Panc1 (cell line): Measurements from ENCODE around the gene SP4. TPM values are rescaled to one million over a fixed set of nuclear protein-coding genes. Genes with fewer than 3 reads are reported as not detected.
"Not testable (repeated sequence)": the region's sequence is repeated elsewhere in the genome, so short reads cannot be mapped to it uniquely, and the experiment has no call there.

Source experiments
- ATAC-seq: fragments of 200-7000 bp; cut with Tn5 transposase; 2 replicates; pipeline ENCODE4 v1.9.1; 2020; ENCODE audit warnings: mild to moderate bottlenecking, moderate library complexity
- BruUV-seq: library from RNA; stranded (reverse); fragments of 400-500 nt; replicated peaks from 2 replicates; lab custom pipeline; 2021; lab: Mats Ljungman, UMichigan
- CTCF ChIA-PET: fragments of 300-600 bp; sonication (Branson Sonifier 250); formaldehyde crosslinking; loops from one replicate; lab custom pipeline; 2022; ENCODE audit warnings: antibody characterized with exemption; lab: Charles Lee
- POLR2A ChIA-PET: fragments of 300-600 bp; sonication (Branson Sonifier 250); formaldehyde crosslinking; loops from one replicate; lab custom pipeline; 2022; ENCODE audit warnings: antibody characterized with exemption; lab: Charles Lee
- DNase-seq: peaks from one replicate; pipeline ENCODE4 v3.0.0-alpha.2; 2010; ENCODE audit warnings: low read depth, low spot score
- H3K27ac ChIP-seq: 2 replicates; pipeline ENCODE4 v1.5.1; 2011; ENCODE audit warnings: mild to moderate bottlenecking, low read length, inconsistent platforms
- H3K27me3 ChIP-seq: fragments of 200-500 bp; sonication (Bioruptor generic); 2 replicates; pipeline ENCODE4 v1.6.0; 2014; ENCODE audit warnings: low read length, inconsistent platforms; ENCODE audit not compliant: control insufficient read depth, insufficient read depth
- H3K36me3 ChIP-seq: fragments of 200-500 bp; sonication (Bioruptor generic); 2 replicates; pipeline ENCODE4 v1.5.1; 2014; ENCODE audit warnings: inconsistent platforms, mild to moderate bottlenecking, low read length, moderate library complexity; ENCODE audit not compliant: control insufficient read depth, insufficient read depth
- H3K4me1 ChIP-seq: 2 replicates; pipeline ENCODE4 v1.5.1; 2011; ENCODE audit warnings: inconsistent platforms, mild to moderate bottlenecking, low read length, moderate library complexity; ENCODE audit not compliant: control insufficient read depth, insufficient read depth
- H3K4me3 ChIP-seq, 2 experiments: 2 replicates each; pipeline ENCODE4 v1.5.1; 2011 to 2012; ENCODE audit warnings: low read depth in 2 of 2, low read length in 2 of 2, mild to moderate bottlenecking in 2 of 2, inconsistent platforms in 1 of 2, moderate library complexity in 1 of 2
- H3K9me3 ChIP-seq: fragments of 200-500 bp; sonication (Bioruptor generic); 2 replicates; pipeline ENCODE4 v1.5.1; 2014; ENCODE audit warnings: low read depth, mild to moderate bottlenecking, inconsistent platforms, low read length, moderate library complexity; ENCODE audit not compliant: control insufficient read depth, insufficient read depth
- POLR2AphosphoS5 ChIP-seq: IDR thresholded peaks from 2 replicates; pipeline ENCODE4 v1.6.1; 2012; ENCODE audit warnings: mild to moderate bottlenecking, low read depth, low read length, moderate library complexity
- SIN3A ChIP-seq: IDR thresholded peaks from 2 replicates; pipeline ENCODE4 v1.6.1; 2012; ENCODE audit warnings: low read depth, mild to moderate bottlenecking, low read length, moderate library complexity, borderline replicate concordance; ENCODE audit not compliant: insufficient read depth
- TCF7L2 ChIP-seq: IDR thresholded peaks from 2 replicates; pipeline ENCODE4 v1.6.1; 2011; ENCODE audit warnings: mild to moderate bottlenecking, low read depth, low read length, inconsistent platforms
- in situ Hi-C: cut with HindIII; loops from 2 replicates; pipeline ENCODE4 v1.10.0; 2016; ENCODE audit warnings: low sequenced_read_pairs, low pct_unique_long_range_greater_than_20kb
- intact Hi-C: fragments of 100-400 bp; cut with micrococcal nuclease; formaldehyde crosslinking; loops from one replicate; pipeline ENCODE4 v1.10.0; 2022; ENCODE audit not compliant: unreplicated experiment
- total RNA-seq: library from RNA; stranded (reverse); gene quantifications from one replicate; pipeline ENCODE4 v1.2.1, GENCODE V29; 2021; ENCODE audit not compliant: unreplicated experiment
- TF ChIP-seq, protein P1 (sequence below): fragments of 450-650 bp; IDR thresholded peaks from 2 replicates; pipeline ENCODE4 v1.5.1; 2017; ENCODE audit warnings: mild to moderate bottlenecking
- TF ChIP-seq, protein P2 (sequence below), 2 experiments: IDR thresholded peaks; 2 replicates each; pipeline ENCODE4 v1.6.1; 2011 to 2012; ENCODE audit warnings: low read depth in 2 of 2, control low read depth in 1 of 2, low read length in 1 of 2, mild to moderate bottlenecking in 1 of 2, moderate library complexity in 1 of 2; ENCODE audit not compliant: insufficient read depth in 1 of 2

SP4 gene
- total RNA-seq, 1 experiment from 2014 or later = 10.4 TPM

DNA sequence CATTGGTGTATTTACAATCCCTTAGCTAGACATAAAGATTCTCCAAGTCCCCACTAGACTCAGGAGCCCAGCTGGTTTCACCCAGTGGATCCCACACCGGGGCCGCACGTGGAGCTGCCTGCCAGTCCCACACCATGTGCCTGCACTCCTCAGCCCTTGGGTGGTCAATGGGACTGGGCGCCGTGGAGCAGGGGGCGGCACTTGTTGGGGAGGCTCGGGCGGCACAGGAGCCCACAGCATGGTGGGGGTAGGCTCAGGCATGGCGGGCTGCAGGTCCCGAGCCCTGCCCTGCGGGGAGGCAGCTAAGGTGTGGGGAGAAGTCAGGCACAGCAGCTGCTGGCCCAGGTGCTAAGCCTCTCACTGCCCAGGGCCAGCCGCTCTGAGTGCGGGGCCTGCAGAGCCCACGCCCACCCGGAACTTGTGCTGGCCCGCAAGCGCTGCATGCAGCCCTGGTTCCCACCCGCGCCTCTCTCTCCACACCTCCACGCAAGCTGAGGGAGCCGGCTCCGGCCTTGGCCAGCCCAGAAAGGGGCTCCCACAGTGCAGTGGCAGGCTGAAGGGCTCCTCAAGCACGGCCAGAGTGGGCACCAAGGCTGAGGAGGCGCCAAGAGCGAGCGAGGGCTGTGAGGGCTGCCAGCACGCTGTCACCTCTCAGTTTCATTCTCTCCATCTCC lies 108.7 kb downstream of the SP4 start:
- BruUV-seq, DNase-seq, H3K4me1 ChIP-seq, POLR2A ChIA-PET, ATAC-seq, H3K36me3 ChIP-seq, H3K27ac ChIP-seq, intact Hi-C loops, H3K9me3 ChIP-seq, in situ Hi-C loops, H3K4me3 ChIP-seq, CTCF ChIA-PET: not testable (repeated sequence)
- peaks cover 10% of the 10 kb centered on the region for H3K27me3 ChIP-seq

DNA sequence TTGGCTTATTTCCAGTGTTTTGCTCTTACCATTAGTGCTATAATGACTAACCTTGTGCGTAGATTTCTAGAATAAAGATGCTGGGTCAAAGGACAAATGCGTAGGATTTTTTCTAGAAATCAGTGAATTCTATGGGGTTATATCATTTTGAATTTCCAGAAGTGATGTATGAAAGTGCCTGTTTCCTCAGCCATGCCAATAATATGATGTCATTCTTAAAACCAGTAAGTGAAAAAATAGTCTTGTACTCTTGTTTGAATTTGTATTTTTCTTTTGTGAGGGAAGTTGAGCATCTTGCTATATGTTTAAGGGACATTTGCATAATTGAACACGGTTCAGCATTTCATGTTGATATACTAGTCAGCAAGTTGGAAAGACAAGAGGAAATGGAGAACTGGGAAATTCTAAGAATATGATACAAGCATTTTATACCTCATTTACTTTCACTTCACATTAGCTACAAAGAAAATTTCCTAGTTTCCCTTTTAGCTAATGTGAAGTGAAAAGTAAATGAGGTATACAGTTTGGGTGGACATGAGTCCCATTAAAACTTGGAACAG lies 111.1 kb downstream of the SP4 start:
- TF ChIP-seq, protein P1, sequence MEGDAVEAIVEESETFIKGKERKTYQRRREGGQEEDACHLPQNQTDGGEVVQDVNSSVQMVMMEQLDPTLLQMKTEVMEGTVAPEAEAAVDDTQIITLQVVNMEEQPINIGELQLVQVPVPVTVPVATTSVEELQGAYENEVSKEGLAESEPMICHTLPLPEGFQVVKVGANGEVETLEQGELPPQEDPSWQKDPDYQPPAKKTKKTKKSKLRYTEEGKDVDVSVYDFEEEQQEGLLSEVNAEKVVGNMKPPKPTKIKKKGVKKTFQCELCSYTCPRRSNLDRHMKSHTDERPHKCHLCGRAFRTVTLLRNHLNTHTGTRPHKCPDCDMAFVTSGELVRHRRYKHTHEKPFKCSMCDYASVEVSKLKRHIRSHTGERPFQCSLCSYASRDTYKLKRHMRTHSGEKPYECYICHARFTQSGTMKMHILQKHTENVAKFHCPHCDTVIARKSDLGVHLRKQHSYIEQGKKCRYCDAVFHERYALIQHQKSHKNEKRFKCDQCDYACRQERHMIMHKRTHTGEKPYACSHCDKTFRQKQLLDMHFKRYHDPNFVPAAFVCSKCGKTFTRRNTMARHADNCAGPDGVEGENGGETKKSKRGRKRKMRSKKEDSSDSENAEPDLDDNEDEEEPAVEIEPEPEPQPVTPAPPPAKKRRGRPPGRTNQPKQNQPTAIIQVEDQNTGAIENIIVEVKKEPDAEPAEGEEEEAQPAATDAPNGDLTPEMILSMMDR = no peak
- TF ChIP-seq SIN3A = no peak
- TF ChIP-seq TCF7L2 = no peak
- TF ChIP-seq POLR2AphosphoS5 = no peak
- TF ChIP-seq, protein P2, sequence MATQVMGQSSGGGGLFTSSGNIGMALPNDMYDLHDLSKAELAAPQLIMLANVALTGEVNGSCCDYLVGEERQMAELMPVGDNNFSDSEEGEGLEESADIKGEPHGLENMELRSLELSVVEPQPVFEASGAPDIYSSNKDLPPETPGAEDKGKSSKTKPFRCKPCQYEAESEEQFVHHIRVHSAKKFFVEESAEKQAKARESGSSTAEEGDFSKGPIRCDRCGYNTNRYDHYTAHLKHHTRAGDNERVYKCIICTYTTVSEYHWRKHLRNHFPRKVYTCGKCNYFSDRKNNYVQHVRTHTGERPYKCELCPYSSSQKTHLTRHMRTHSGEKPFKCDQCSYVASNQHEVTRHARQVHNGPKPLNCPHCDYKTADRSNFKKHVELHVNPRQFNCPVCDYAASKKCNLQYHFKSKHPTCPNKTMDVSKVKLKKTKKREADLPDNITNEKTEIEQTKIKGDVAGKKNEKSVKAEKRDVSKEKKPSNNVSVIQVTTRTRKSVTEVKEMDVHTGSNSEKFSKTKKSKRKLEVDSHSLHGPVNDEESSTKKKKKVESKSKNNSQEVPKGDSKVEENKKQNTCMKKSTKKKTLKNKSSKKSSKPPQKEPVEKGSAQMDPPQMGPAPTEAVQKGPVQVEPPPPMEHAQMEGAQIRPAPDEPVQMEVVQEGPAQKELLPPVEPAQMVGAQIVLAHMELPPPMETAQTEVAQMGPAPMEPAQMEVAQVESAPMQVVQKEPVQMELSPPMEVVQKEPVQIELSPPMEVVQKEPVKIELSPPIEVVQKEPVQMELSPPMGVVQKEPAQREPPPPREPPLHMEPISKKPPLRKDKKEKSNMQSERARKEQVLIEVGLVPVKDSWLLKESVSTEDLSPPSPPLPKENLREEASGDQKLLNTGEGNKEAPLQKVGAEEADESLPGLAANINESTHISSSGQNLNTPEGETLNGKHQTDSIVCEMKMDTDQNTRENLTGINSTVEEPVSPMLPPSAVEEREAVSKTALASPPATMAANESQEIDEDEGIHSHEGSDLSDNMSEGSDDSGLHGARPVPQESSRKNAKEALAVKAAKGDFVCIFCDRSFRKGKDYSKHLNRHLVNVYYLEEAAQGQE (IDR thresholded peaks at IDR 0.05; ENCODE audit: insufficient read depth in 1 of 2, low read depth in 2 of 2, low read length in 1 of 2) = no peak
- Histone ChIP-seq H3K4me1 (peaks cover 9% of the 10 kb centered on the region), H3K27ac (no peak overlapping the region), H3K4me3 (no peak overlapping the region), H3K27me3 (peaks cover 29% of the 10 kb centered on the region), H3K9me3 (no peaks in the 10 kb centered on the region), H3K36me3 (no peaks in the 10 kb centered on the region)
- ATAC-seq (no peak), DNase-seq (no peak)
- BruUV-seq = no TSS peak
- in situ Hi-C loops = no loop called here
- ChIA-PET POLR2A (no interaction called here), CTCF (no interaction called here)
- intact Hi-C loops = no loop called here

DNA sequence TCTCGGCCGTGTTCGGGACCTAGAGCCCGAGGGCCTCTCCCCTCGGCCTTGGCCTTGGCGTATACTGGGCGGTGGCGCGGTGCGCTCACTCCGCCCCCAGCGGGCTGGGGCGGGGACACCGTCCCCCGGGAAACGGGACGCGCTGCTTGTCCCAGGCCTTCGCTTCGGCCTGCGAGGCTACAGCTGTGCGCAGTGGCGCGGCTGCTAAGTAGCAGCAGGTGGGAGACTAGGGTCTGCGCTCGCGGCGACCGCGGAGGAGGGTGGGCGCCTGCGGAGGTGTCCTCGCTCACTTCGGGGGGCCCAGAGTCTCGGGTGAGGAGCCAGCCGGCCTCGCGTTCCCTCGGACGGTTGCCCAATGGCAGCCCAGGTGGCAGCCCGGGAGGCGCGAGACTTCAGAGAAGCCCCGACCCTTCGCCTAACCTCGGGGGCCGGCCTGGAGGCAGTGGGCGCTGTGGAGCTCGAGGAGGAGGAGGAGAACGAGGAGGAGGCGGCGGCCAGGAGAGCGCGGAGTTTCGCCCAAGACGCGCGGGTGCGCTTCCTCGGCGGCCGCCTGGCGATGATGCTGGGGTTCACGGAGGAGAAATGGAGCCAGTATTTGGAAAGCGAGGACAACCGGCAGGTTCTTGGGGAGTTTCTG lies 115.1 kb downstream of the SP4 start, which contains the start of gene DNAH11:
Gene DNAH11, plus strand, starts transcription at position 149 of the 637 bp plus-strand sequence. Its CDS starts 207 bp downstream, at position 356.
- ChIA-PET CTCF (no interaction called here), POLR2A (no interaction called here)
- in situ Hi-C loops = no loop called here
- Histone ChIP-seq H3K27ac (no peak within 1 kb of the TSS), H3K4me1 (peaks cover 9% of the 10 kb centered on the region), H3K27me3 (peaks cover 47% of the 10 kb centered on the region), H3K4me3 (peak within 1 kb of the TSS; percentile 33 to 56), H3K36me3 (no peaks in the 10 kb centered on the region), H3K9me3 (no peaks in the 10 kb centered on the region)
- TF ChIP-seq POLR2AphosphoS5 = no peak
- TF ChIP-seq, protein P1 = no peak; the same call in 1 of the 2 replicates
- TF ChIP-seq, protein P2 (IDR thresholded peaks at IDR 0.05; ENCODE audit: insufficient read depth in 1 of 2, low read depth in 2 of 2, low read length in 1 of 2) = no peak
- no peak for TF ChIP-seq TCF7L2
- 0 out of 2 replicates have a peak, but pooled peaks have one; percentile 35 for TF ChIP-seq SIN3A
- DNase-seq = no peak
- ATAC-seq = peak; percentile 97
- intact Hi-C loops = no loop called here
- BruUV-seq = no TSS peak
